CD4-positive, alpha-beta T cell treated with Interleukin-6 at 100 ng/mL for 8 hours (primary cell): ENCODE measurements around the gene SERPINB7.

Experiments
- DNase-seq: peaks from one replicate; pipeline ENCODE4 v3.0.0-alpha.2; 2020; ENCODE audit warnings: mixed read lengths, low spot score

The SERPINB7 gene

GRCh38 chr18:63850020-63850419 lies 74.8 kb downstream of the SERPINB7 start:
- DNase-seq: no peak

GRCh38 chr18:63850636-63851035 lies 75.4 kb downstream of the SERPINB7 start:
- DNase-seq: no peak
